ENCODE results near the gene HOXA5.

Gene HOXA5

DNA sequence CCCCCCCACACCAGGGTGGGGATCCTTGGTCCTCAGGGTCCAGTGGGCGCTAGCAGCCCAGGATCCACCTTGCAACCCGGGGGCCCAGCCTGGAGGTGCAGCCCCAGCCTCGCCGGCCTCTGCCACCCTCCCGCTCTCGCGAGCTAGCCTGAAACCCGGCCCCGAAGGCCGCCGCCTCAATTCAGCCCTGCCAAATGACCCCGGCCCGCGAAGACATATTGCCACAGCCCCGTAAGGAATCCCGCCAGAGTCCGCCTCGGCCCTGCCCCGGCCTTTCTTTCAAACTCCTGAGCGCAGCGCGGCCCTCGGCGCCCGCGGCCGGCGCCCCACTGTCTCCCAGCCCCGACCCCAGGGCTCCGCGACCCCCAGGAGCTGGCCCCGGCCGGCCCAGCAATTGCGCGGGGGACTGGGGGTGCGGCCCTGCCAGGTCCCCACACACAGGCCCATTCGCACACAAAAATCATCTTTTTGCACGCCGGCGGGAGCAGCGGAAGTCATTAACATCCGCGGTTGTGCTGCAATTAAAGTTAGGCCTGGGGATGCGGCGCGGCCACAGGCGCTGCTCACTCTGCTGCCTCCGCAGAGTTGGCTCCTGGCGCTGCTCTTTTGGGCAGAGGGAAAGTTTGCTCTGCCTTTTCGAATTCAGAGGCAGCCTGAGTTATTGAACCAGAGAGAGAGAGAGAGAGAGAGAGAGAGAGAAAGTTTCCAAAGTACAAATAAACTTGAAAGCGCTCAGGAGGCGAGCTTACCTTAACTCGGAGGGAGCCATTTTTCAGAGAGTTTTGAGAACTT, 4.0 kb downstream of the HOXA5 start:
- ATAC-seq (ENCODE audit: low read depth) (no peak), DNase-seq (ENCODE audit: low spot score) (no peak)
- Histone ChIP-seq H3K27ac (ENCODE audit: poor library complexity, severe bottlenecking) (peak overlapping the region; percentile 85), H3K27me3 (ENCODE audit: insufficient read depth, poor library complexity, severe bottlenecking) (no peaks in the 10 kb centered on the region), H3K36me3 (ENCODE audit: low read depth) (peaks cover 3% of the 10 kb centered on the region; the same call in 1 of the 2 replicates), H3K4me3 (ENCODE audit: severe bottlenecking) (peak overlapping the region; percentile 23), H3K9me3 (ENCODE audit: severe bottlenecking) (no peaks in the 10 kb centered on the region), H3K4me1 (ENCODE audit: insufficient read depth, poor library complexity, severe bottlenecking) (peaks cover 18% of the 10 kb centered on the region)
- TF ChIP-seq, protein P1, sequence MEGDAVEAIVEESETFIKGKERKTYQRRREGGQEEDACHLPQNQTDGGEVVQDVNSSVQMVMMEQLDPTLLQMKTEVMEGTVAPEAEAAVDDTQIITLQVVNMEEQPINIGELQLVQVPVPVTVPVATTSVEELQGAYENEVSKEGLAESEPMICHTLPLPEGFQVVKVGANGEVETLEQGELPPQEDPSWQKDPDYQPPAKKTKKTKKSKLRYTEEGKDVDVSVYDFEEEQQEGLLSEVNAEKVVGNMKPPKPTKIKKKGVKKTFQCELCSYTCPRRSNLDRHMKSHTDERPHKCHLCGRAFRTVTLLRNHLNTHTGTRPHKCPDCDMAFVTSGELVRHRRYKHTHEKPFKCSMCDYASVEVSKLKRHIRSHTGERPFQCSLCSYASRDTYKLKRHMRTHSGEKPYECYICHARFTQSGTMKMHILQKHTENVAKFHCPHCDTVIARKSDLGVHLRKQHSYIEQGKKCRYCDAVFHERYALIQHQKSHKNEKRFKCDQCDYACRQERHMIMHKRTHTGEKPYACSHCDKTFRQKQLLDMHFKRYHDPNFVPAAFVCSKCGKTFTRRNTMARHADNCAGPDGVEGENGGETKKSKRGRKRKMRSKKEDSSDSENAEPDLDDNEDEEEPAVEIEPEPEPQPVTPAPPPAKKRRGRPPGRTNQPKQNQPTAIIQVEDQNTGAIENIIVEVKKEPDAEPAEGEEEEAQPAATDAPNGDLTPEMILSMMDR (IDR thresholded peaks at IDR 0.05; ENCODE audit: poor library complexity, severe bottlenecking): no peak

DNA sequence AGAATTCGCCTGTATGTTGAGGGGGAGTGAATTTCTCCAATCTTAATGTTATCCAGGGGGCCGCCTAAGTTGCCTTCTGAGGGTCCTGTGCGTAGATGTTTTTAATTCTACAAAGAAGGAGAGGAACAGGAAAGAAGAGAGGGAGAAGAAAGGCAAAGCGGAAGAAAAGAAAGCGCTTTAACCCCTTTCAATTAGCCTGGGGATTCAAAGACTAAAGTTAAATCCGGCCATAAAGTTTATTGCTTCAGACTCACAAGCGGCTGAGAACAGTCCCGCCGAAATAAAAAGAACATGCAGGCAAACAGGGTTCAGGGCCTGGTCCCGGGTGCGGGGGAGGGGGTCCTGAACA, 4.5 kb downstream of the HOXA5 start:
- Histone ChIP-seq H3K27ac (ENCODE audit: poor library complexity, severe bottlenecking) (peak overlapping the region; percentile 85), H3K4me3 (ENCODE audit: severe bottlenecking) (peak overlapping the region; percentile 23), H3K4me1 (ENCODE audit: insufficient read depth, poor library complexity, severe bottlenecking) (peaks cover 22% of the 10 kb centered on the region), H3K27me3 (ENCODE audit: insufficient read depth, poor library complexity, severe bottlenecking) (no peaks in the 10 kb centered on the region), H3K9me3 (ENCODE audit: severe bottlenecking) (no peaks in the 10 kb centered on the region), H3K36me3 (ENCODE audit: low read depth) (peaks cover under 1% of the 10 kb centered on the region; the same call in 1 of the 2 replicates)
- DNase-seq (ENCODE audit: low spot score) (no peak), ATAC-seq (ENCODE audit: low read depth) (no peak)
- TF ChIP-seq, protein P1 (IDR thresholded peaks at IDR 0.05; ENCODE audit: poor library complexity, severe bottlenecking): no peak

DNA sequence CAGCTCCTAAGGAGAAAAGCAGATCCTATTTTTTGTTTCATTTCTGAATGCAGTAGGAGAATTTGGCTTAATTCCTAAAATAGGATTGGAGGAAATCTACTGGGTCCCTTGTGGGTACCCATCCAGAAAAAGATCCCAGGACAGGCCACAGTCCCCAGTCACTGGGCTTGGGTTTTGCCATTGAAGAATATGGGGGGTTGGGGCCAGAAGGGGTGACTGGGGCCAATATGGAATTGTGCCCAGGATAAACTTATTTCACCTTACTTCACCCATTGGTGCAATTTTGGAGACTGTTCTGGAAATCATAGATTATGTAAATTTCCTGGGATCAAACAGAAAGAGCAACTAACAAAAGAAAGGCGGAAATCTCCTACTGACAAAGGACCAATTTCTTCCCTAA, 5.0 kb downstream of the HOXA5 start:
- Histone ChIP-seq H3K36me3 (ENCODE audit: low read depth) (no peaks in the 10 kb centered on the region), H3K27ac (ENCODE audit: poor library complexity, severe bottlenecking) (peak overlapping the region; percentile 85), H3K9me3 (ENCODE audit: severe bottlenecking) (no peaks in the 10 kb centered on the region), H3K27me3 (ENCODE audit: insufficient read depth, poor library complexity, severe bottlenecking) (no peaks in the 10 kb centered on the region), H3K4me1 (ENCODE audit: insufficient read depth, poor library complexity, severe bottlenecking) (peaks cover 23% of the 10 kb centered on the region), H3K4me3 (ENCODE audit: severe bottlenecking) (no peak overlapping the region)
- DNase-seq (ENCODE audit: low spot score) (no peak), ATAC-seq (ENCODE audit: low read depth) (no peak)
- TF ChIP-seq, protein P1 (IDR thresholded peaks at IDR 0.05; ENCODE audit: poor library complexity, severe bottlenecking): no peak

DNA sequence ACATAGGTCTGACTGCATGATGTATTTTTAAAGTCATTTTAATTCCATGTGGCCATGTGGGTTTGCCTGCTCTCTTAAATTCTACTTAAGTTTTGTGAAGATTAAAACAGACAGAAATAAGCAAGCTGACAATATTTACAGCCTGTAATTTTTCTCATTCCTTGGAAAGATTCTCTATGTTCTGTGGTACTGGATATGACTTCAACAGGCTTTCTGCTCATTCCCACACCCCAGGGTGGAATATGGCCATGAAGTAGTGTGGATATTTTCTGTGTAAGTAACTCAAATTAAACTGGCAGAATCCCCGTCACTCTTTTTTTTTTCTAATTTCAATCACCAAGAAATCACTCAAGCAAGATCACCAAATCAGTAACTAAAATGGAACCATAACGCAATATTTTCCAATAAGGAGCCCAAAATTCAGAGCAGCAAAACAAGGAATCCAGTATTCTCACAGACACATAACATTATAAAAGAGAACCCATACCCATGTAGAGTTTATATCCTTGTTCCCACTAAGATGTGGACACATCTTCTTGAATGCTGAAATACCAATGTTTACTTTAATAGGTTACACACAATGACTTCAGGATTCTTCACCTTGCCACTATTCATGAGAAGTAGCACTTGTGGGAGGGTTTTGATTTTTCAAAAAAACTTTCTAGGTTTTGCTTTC, 5.7 kb downstream of the HOXA5 start:
- H3K9me3 ChIP-seq (ENCODE audit: severe bottlenecking): no peaks in the 10 kb centered on the region
- no peak overlapping the region for H3K4me3 ChIP-seq (ENCODE audit: severe bottlenecking)
- ATAC-seq (ENCODE audit: low read depth) (no peak), DNase-seq (ENCODE audit: low spot score) (no peak)
- H3K27ac ChIP-seq (ENCODE audit: poor library complexity, severe bottlenecking): peak overlapping the region; percentile 85
- no peaks in the 10 kb centered on the region for H3K27me3 ChIP-seq (ENCODE audit: insufficient read depth, poor library complexity, severe bottlenecking)
- no peaks in the 10 kb centered on the region for H3K36me3 ChIP-seq (ENCODE audit: low read depth)
- TF ChIP-seq, protein P1 (IDR thresholded peaks at IDR 0.05; ENCODE audit: poor library complexity, severe bottlenecking): no peak
- H3K4me1 ChIP-seq (ENCODE audit: insufficient read depth, poor library complexity, severe bottlenecking): peaks cover 23% of the 10 kb centered on the region

DNA sequence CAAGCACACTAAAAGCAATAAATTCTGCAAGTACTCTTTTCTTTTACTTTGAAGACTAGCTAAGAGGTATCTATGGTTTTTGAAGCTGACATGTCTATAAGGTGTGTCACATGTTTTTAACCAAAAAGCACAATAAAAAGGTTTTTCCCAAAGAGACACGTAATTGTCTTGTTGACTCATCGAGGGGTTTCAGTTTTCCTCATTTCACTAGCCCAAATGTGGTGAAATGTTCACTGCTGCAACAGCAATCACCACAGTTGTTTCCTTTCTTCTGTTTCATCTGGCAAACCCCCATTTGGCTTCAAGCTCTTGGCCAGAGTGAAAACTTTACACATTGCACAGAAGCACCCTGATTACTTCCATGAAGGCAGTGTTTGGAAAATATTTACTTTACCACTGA, 9.1 kb downstream of the HOXA5 start:
- H3K4me3 ChIP-seq (ENCODE audit: severe bottlenecking): no peak overlapping the region
- no peaks in the 10 kb centered on the region for H3K9me3 ChIP-seq (ENCODE audit: severe bottlenecking)
- peak overlapping the region; percentile 21 for H3K27ac ChIP-seq (ENCODE audit: poor library complexity, severe bottlenecking)
- DNase-seq (ENCODE audit: low spot score) (no peak), ATAC-seq (ENCODE audit: low read depth) (peak; percentile 28)
- H3K27me3 ChIP-seq (ENCODE audit: insufficient read depth, poor library complexity, severe bottlenecking): no peaks in the 10 kb centered on the region
- TF ChIP-seq, protein P1 (IDR thresholded peaks at IDR 0.05; ENCODE audit: poor library complexity, severe bottlenecking): no peak
- peaks cover 27% of the 10 kb centered on the region for H3K4me1 ChIP-seq (ENCODE audit: insufficient read depth, poor library complexity, severe bottlenecking)
- no peaks in the 10 kb centered on the region for H3K36me3 ChIP-seq (ENCODE audit: low read depth)
